ENCODE measurements around the gene TMEM63A. TPM values are rescaled to one million over a fixed set of nuclear protein-coding genes. Genes with fewer than 3 reads are reported as not detected.
A peak's percentile ranks its signal among the peaks of the same experiment; 100 is the strongest.

TMEM63A gene
- total and polyA plus RNA-seq, 2 of the 13 experiments (the other 11 are each of a cell fraction or from before 2014, with no cell fraction given), result 23.9 to 53.3 TPM

GRCh38 chr1:225890346-225891228 is 8.4 kb upstream of the TMEM63A start (continued):
- TF ChIP-seq, protein P1, sequence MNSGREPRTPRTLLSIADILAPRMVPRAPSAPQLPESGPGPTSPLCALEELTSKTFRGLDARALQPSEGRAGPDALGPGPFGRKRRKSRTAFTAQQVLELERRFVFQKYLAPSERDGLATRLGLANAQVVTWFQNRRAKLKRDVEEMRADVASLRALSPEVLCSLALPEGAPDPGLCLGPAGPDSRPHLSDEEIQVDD (CRISPR knock-in tag; IDR thresholded peaks at IDR 0.05; ENCODE audit: borderline replicate concordance), result no peak
- TF ChIP-seq MXD1 (CRISPR knock-in tag; IDR thresholded peaks at IDR 0.05), result no peak
- no peak for TF ChIP-seq POLR2AphosphoS2 (IDR thresholded peaks at IDR 0.05; ENCODE audit: low read depth, low read length)
- no peak for TF ChIP-seq SP1 (IDR thresholded peaks at IDR 0.05)
- TF ChIP-seq SP1 (CRISPR knock-in tag; IDR thresholded peaks at IDR 0.05), result no peak
- no peak for TF ChIP-seq ZNF740 (CRISPR knock-in tag; IDR thresholded peaks at IDR 0.05)
- no peak for TF ChIP-seq ZNF142 (CRISPR knock-in tag; IDR thresholded peaks at IDR 0.05)
- TF ChIP-seq PLSCR1 (CRISPR knock-in tag; IDR thresholded peaks at IDR 0.05; ENCODE audit: borderline replicate concordance), result no peak
- no peak for TF ChIP-seq IRF1 (CRISPR knock-in tag; IDR thresholded peaks at IDR 0.05; ENCODE audit: low read depth)
- no peak for TF ChIP-seq ZNF616 (CRISPR knock-in tag; IDR thresholded peaks at IDR 0.05; ENCODE audit: low read depth)
- TF ChIP-seq GTF3A (CRISPR knock-in tag; conservative IDR thresholded peaks at IDR 0.05), result no peak
- no peak for TF ChIP-seq HMG20B (CRISPR knock-in tag; conservative IDR thresholded peaks at IDR 0.05)
- no peak for TF ChIP-seq ZFYVE20 (CRISPR knock-in tag; IDR thresholded peaks at IDR 0.05; ENCODE audit: borderline replicate concordance, low read depth)
- peak; percentile 56; the same call in 1 of the 2 replicates for TF ChIP-seq ZMYM4 (CRISPR knock-in tag; IDR thresholded peaks at IDR 0.05)
- TF ChIP-seq ZNF501 (CRISPR knock-in tag; IDR thresholded peaks at IDR 0.05), result no peak
- TF ChIP-seq ZNF260 (CRISPR knock-in tag; IDR thresholded peaks at IDR 0.05; ENCODE audit: borderline replicate concordance, low read depth), result no peak
- TF ChIP-seq ZBTB8A (CRISPR knock-in tag; IDR thresholded peaks at IDR 0.05; ENCODE audit: borderline replicate concordance, low read depth), result no peak
- TF ChIP-seq IRX3 (CRISPR knock-in tag; IDR thresholded peaks at IDR 0.05; ENCODE audit: borderline replicate concordance, low read depth), result no peak
- TF ChIP-seq ZNF883 (CRISPR knock-in tag; IDR thresholded peaks at IDR 0.05; ENCODE audit: not compliant biosample characterization), result no peak

All from HepG2 (cell line).